Measurements from ENCODE around the gene AFAP1L1.
A peak's percentile ranks its signal among the peaks of the same experiment; 100 is the strongest.

AFAP1L1 gene

GRCh38 chr5:149297340-149298025 is 25.8 kb downstream of the AFAP1L1 start:
- Histone ChIP-seq H3K27ac (no peak overlapping the region), H3K4me3 (no peak overlapping the region)
- no peak for TF ChIP-seq CTCF (IDR thresholded peaks at IDR 0.05)
- no peak for DNase-seq (ENCODE audit: low spot score)

GRCh38 chr5:149298163-149298562 is 26.5 kb downstream of the AFAP1L1 start:
- DNase-seq (ENCODE audit: low spot score) = no peak
- Histone ChIP-seq H3K4me3 (no peak overlapping the region), H3K27ac (no peak overlapping the region)
- no peak for TF ChIP-seq CTCF (IDR thresholded peaks at IDR 0.05)

- Histone ChIP-seq H3K4me3 (no peak overlapping the region), H3K27ac (peak overlapping the region in 1 of 2 donors; percentile 61)
- no peak for DNase-seq (ENCODE audit: low spot score)
- TF ChIP-seq CTCF (IDR thresholded peaks at IDR 0.05) = no peak
Measured at GRCh38 chr5:149298842-149299404, 27.3 kb downstream of the AFAP1L1 start.

- peak overlapping the region in 1 of 2 donors; percentile 61 for H3K27ac ChIP-seq
- no peak overlapping the region for H3K4me3 ChIP-seq
- DNase-seq (ENCODE audit: low spot score) = no peak
- TF ChIP-seq CTCF (IDR thresholded peaks at IDR 0.05) = no peak
Measured at GRCh38 chr5:149299451-149300054, 27.9 kb downstream of the AFAP1L1 start.

- no peak for TF ChIP-seq CTCF (IDR thresholded peaks at IDR 0.05)
- Histone ChIP-seq H3K27ac (no peak overlapping the region), H3K4me3 (no peak overlapping the region)
- DNase-seq (ENCODE audit: low spot score) = no peak
Measured at GRCh38 chr5:149300441-149300840, 28.8 kb downstream of the AFAP1L1 start.

- no peak overlapping the region for H3K27ac ChIP-seq
- TF ChIP-seq CTCF (IDR thresholded peaks at IDR 0.05) = no peak
- H3K4me3 ChIP-seq = no peak overlapping the region
- DNase-seq (ENCODE audit: low spot score) = no peak
Measured at GRCh38 chr5:149301049-149301743, 29.5 kb downstream of the AFAP1L1 start.
